ENCODE measurements around the gene CRELD1.

GRCh38 chr3:9976721-9977709 is 43.4 kb downstream of the CRELD1 start:
- TF ChIP-seq CTCF (conservative IDR thresholded peaks at IDR 0.05; ENCODE audit: low read depth, low read length) (no peak), EZH2 (IDR thresholded peaks at IDR 0.05; ENCODE audit: borderline replicate concordance, low read depth, low read length, poor library complexity, severe bottlenecking) (no peak)

Measured in A673 (cell line).